ENCODE data around the gene TAMM41.
"Not testable (repeated sequence)": the region's sequence is repeated elsewhere in the genome, so short reads cannot be mapped to it uniquely, and the experiment has no call there.

TAMM41 gene, protein sequence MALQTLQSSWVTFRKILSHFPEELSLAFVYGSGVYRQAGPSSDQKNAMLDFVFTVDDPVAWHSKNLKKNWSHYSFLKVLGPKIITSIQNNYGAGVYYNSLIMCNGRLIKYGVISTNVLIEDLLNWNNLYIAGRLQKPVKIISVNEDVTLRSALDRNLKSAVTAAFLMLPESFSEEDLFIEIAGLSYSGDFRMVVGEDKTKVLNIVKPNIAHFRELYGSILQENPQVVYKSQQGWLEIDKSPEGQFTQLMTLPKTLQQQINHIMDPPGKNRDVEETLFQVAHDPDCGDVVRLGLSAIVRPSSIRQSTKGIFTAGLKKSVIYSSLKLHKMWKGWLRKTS

DNA sequence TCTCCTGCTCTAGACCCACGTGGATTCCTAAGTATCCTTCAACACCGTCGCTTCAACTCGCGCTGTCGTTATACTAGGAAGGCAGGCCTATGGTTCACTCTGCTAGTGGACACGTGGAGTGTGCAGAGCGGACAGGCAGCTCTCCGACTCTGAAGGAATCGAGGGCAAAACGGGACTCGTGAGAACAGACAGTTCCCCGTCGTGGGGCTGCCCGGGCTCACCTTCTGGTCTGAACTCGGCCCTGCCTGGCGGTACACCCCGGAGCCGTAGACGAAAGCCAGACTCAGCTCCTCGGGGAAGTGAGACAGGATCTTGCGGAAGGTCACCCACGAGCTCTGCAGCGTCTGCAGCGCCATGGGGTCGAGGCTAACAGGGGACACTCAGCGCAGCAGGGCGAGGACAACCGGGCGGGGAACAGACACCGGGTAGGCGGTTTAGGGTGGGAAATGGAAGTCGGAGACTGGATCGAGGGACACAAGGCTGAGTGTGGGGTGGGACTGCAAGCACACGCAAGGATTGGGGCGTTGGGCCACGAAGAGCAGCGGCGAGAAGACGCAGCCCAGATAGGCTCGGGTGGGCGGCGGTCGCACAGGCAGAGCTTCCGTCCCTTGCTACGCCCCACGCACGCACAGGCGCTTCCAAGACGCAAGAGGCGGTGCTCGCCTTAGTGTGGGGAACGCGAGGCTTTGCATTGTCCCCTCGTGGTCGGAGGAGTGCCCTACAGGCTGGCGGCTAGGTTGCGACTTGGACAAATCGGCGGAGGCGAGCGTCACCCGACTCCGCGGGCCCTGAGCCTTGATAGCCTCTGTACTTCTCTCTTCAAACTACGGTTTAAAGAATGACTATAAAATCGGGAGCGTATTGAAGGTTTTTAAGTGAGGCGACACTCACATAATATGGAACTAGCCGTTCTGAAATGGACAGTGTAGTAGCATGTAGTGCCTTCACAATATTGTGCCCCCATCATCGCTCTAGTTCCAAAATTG lies at the start of gene TAMM41:
TSS of gene TAMM41 (minus strand) at position 605 of the 986 bp plus-strand sequence. CDS start at position 356, 249 bp downstream.
- DNase-seq = peak; percentile 77

DNA sequence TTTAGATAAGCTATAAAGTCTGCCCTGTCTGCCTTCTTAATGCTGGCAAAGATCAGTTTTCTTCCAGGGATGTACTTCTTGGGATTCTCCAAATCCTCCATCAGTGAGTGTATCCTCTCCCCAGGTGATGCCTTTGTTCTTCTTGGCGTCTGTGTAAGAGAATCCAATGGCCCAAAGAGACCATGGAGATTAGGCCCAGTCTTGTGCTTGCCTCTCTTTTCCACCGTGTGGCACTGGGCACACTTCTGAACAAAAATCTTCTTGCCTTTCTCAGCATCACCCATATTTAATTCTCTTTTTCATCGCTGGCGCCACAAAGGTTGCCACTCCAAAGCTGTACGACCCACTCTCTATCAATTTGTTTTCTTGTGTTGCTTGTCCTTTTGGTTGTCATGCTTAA lies 32.2 kb upstream of the TAMM41 start:
- no peak for DNase-seq

DNA sequence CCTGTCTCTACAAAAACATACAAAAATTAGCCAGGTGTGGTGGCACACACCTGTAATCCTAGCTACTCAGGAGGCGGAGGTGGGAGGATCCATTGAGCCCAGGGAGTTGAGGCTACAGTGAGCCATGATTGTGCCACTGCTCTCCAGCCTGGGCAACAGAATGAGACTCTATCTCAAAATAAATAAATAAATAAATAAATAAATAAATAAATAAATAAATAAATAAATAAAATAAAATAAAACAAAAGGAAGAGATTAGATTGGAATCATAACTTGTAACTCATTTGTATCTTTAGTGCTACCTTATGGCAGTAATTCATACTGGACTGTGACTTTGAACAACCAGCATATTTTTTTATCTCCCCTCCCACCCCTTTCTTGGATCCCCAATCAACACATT lies 28.0 kb upstream of the TAMM41 start:
- not testable (repeated sequence) for DNase-seq

DNA sequence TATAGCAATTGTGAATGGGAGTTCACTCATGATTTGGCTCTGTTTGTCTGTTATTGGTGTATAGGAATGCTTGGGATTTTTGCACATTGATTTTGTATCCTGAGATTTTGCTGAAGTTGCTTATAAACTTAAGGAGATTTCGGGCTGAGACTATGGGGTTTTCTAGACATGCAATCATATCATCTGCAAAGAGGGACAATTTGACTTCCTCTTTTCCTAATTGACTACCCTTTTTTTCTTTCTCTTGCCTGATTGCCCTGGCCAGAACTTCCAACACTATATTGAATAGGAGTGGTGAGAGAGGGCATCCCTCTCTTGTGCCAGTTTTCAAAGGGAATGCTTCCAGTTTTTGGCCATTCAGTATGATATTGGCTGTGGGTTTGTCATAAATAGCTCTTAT lies 17.1 kb upstream of the TAMM41 start:
- not testable (repeated sequence) for DNase-seq

DNA sequence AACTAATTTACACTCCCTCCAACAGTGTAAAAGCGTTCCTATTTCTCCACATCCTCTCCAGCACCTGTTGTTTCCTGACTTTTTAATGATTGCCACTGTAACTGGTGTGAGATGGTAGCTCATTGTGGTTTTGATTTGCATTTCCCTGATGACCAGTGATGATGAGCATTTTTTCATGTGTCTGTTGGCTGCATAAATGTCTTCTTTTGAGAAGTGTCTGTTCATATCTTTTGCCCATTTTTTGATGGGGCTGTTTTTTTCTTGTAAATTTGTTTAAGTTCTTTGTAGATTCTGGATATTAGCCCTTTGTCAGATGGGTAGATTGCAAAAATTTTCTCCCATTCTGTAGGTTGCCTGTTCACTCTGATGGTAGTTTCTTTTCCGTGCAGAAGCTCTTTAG lies 15.9 kb upstream of the TAMM41 start:
- DNase-seq = not testable (repeated sequence)

DNA sequence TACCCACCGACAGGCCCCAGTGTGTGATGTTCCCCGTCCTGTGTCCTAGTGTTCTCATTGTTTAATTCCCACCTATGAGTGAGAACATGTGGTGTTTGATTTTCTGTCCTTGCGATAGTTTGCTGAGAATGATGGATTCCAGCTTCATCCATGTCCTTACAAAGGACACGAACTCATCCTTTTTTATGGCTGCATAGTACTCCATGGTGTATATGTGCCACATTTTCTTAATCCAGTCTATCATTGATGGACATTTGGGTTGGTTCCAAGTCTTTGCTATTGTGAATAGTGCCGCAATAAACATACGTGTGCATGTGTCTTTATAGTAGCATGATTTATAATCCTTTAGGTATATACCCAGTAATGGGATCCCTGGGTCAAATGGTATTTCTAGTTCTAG lies 15.5 kb upstream of the TAMM41 start:
- DNase-seq = not testable (repeated sequence)

DNA sequence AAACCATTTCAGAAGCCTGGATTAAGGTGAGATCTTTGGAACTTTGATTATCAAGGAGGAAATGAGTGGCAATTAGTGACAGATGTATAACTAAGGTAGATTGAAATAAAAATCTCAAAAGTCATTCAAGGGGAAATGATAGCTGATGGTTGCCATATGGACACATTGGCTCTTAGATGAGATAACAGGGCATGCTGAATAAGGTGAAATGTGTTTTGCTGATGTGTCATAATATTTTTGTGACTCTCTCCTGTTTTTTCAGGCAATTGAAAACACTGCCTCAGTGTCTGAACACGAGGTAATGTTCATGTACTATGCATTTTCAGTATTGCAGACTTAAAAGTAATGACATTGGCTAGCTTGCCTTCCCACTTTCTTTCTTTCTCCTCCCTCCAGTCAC lies 13.5 kb upstream of the TAMM41 start:
- not testable (repeated sequence) for DNase-seq

DNA sequence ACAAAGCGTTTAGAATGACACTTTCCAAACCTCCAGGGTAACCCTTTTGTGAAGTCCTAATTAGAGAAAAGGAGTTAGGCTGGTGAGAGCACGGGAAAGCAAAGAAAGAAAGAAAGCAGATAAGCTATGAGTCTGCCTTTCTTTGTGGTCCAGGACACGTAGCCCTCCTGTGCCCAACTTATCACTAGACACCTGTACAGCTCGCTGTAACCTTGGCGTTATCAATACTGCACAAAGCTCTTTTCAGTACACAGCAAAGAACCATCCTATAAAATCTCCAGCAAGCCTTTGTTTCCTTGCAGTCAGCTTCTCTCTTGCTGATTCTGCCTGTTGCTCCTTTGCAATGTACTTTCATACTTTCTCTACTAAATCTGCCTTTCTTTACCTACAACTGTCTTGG lies 6.8 kb upstream of the TAMM41 start:
- DNase-seq = no peak

DNA sequence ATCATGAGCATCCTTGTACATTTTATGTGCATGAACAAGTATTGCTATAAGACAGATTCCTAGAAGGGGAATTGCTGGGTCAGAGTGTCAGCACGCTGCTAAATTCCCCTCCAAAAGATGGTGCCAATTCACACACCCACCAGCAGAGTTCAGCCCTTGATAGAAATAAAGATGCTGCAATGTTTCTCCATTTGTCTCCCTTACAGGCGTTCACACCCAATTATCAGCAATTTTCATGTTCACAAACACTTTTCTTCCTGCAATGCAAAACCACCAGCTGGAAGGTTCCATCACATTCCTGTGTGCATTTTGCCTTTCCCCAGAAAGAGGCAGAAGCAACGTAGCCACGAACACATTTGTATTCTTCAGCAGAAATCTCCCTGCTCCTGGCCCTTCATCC lies 3.3 kb upstream of the TAMM41 start:
- DNase-seq = no peak

DNA sequence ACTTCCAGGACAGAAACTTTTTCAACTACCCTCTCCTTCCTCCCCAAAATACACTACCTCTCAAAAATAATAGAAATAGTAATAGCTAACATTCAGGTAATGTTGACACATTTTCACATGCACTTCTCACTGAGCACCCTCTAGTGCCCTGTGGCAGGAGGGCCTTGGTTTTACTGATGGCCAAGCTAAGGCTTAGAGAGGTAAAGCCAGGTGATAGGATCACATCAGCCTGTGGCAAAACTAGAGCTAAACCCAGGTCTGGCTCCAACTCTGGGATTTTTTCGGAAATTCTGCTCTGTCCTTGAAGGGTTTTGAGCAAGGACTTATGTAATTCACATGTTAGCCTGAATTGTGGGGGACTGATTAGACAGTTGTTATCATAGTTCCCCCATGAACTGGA lies 922 bp upstream of the TAMM41 start:
- DNase-seq = no peak

DNA sequence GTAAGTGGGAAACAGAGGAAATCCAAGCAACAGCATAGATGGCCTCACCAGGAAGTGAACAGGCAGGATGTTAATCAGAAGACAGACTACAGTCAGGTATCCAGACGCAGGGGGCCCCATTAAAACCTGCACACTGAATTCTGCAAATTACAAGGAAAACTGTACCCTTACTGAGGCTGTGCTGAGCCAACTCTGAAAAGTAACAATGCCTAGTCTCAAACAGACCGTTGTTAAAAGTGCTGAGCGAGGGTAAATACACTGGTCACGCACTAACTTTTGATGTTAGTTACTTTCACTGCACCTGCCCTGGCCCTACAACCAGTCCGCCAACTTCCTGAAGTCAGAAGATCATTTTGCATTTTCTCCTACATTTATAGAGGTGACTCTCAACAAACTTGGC lies 1.0 kb downstream of the TAMM41 start:
- peak; percentile 3 for DNase-seq

DNA sequence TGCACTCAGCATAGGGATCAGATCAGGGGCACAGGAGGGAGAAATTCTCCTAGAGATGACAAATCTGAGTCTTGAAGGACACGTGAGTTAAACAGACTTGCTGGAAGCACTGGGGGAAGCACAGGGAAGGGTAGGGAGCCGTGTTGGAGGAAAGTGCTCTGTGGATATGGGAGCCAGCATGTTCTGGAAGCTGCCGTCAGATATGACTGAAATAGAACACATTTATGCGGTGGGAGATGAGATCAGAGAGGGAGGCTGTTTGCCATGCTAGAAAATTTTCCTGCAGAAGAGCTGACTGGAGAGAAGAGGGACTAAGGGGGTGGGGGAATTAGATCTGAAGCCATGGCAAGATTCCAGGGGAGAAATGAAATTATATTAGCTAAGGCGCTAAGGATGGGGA lies 1.8 kb downstream of the TAMM41 start:
- DNase-seq = no peak

DNA sequence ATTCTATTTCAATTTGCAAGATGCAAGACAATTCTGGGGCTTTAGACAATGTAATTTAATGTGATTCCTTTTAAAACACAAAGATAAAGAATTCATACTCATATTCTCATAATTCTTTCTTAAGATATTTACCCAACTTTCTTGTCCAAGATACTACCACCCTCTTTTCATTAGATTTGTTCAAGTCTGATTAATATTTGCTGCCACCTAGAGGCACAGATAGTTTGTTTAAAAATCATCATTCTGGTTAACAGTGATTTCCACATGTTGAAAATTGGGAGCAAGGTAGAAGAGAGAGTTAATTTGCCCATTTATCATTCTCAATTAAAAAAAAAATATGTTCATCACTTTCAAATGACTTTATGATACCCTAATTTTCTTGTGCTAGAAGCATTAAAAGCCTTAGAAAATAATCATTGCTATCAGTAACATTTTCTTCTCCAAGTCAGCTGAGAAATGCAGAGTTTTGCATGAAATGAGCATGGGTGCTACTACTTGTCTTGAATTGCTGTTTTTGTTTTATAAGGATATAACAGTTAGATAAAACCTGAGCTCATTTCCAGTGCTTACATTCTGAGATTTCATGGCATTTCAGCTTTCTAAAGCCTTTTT lies 11.6 kb downstream of the TAMM41 start:
- DNase-seq = no peak

DNA sequence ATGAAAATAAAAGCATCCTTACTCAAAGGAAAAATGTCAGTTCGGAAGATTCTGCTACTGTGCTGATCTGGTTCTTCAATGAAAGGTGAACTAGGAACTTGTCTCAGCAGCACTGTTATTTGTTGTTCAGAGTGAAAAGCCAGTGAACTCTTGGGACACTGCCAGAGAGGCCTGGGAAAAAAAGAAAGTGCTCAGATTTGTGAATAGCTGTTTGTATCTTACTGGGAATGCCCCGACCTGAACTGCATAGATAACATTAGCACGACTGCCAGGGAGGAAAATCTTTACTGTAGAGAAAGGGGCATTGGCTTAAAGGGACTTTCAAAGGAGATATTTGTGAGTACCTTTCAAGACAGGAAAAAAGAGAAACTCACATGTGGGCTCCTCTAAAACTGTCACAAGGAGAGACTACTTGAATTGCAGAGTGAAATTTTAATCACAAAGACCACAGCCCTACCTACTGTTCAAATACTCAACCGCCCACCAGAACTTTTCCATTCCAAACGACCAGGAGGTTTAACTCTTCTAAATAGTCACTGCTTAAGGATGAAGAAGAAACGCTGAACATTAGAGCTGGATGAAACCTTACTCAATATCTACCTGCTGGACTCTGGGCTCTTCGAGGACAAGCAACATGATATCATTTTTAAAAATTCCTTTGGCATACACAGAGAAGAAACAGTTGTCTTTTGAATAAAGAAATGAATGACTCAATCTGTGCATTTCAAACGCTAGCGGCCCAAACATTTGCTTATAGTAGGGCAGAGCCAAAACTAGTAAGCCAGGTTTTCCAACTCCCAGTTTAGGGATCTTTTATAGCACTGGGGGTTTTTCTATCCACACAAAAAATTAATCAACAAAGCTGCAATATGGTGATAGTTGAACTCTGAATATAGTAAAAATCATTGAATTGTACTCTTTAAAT lies 13.4 kb downstream of the TAMM41 start:
- no peak for DNase-seq

DNA sequence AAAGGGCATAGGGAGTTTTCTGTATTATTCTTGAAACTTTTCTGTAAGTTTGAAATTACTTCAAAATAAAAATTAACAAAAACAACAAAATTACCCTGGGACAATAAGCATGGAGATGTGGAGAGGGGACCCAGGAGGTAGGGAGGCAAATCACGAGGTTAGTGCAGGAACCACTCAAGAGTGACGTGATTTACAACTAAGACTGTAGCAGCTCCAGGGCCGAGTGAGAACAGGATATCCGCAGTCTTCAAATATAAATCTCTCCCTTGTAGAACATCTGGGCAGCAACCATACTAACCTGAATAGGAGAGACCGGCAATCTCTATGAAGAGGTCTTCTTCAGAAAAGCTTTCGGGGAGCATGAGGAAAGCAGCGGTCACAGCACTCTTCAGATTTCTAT lies 17.3 kb downstream of the TAMM41 start:
- no peak for DNase-seq

DNA sequence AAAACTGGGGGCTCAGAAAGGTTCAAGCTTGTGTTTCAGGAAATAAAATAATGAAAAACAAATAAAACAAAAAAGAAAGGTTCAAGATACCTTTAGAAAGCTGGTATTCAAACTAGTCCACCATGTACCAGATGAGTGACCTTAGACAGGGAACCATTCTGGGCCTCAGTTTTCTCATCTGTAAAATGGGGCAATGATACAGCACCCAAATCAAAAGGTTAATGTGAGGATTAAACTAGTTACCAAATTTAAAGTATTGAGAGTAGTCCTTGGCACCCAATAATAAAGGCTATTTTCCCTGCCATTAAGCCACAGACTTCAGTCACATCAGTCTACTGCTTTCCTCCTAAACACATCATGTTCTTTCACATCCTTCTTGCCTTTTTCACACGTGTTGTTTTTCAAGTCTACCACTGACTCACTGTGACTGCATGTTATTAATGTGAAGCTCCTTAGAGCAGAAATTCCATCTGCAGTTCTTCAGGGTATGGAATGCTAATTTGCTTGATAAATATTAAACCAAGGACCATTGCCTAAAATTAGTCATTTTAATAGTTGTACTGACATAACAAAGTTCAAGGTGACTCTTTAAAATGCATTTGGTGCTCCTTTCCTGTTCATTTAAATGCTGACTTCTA lies 19.9 kb downstream of the TAMM41 start:
- no peak for DNase-seq

DNA sequence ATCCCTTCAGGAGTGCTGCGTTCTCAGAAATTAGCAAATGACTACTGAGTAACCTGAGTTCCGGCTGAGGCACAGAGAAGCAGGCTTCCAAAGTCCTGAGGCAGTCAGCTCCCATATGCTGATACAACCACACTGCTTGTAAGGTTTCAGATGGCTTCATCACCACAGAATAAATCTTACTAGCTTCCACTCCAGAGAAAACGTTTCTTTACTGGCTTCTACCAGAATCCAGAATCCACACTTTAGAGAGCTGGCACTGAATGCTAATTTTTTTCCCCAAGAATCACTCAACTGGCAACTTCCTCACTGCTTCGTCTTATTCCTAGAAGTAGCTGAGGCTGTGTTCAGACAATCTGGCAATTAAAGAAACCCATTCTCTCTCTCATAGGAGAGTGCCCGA lies 21.4 kb downstream of the TAMM41 start:
- no peak for DNase-seq

DNA sequence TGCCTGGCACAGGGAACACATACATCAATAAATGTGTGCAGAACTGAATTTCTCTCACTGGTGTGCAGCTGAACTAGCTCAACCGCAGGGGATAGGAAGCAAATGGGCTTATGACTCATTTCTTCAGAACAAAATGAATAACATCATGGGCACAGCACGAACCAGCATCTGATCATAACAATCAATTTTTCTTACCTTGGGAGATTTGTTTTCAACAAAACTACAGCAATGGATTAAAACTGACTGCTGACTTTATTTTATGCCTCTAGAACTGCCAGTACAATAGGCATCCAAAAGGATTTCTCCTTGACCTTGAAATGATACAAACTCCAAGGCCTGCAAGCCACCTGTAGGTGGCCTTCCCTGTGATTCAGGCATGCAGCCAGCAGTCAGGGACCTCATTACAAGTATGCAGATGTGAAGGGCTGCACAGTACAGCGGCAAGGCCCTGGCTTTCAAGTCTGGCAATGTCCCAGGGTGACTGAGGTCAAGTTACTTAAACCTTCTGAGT lies 26.1 kb downstream of the TAMM41 start:
- no peak for DNase-seq

DNA sequence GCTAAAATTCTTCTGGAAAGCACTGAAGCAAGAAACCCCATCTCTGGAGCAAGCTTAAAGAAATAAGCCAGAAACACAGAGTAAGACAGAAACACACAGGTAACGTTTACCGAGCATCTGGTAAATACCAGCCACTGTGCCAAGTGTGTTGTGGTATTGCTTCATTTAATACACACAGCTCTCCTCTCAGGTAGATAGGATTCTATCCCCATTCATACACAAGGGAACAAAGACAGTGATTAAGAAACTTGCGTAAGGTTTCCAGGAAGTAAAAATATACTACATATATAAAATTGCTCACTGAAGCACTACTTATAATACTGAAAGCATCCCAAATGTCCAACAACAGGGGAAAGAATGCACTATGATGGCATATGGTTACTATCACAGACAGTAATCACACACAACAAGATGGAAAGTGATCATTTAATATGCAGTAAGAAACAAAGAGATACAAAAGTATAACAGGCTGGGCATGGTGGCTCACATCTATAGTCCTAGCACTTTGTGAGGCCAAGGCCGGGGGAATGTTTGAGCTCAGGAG lies 27.5 kb downstream of the TAMM41 start:
- no peak for DNase-seq

DNA sequence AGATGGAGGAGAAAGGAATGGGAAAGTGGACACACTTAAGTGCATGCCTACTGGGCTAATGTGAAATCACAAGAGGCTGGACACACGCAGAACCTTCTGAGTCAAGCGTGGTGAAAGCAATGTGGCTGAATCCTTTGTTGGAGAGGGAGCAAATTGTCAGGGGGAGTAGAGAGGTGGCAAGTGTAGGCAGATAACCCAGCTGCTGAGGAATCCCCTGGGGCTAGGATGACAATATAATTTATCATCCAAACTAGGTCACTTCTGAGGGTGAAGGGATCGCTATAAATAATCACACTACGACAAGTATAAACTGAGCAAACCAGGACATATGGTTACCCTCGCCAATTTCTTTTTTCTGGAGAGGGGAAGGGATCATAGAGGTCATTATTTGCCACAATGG lies 28.7 kb downstream of the TAMM41 start:
- no peak for DNase-seq

DNA sequence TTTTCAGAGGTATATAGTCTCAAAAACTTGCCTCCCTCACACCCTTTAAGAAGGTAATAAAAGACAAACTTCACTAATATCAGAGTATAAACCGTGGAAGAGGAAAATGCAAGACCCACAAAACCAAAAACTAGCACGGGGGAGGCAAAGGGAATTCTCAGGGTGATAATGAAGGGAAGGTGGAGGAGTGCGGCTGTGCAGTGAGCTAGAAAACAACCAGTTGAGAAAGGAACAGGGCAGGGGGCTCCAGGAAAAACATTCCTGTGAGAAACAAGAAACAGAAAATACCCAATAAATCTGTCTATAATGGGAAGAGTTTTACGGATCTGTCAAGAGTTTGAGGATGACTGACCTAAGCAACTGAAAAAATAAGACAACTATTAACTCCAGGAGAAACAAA lies 31.6 kb downstream of the TAMM41 start:
- no peak for DNase-seq

Measured in GF-D8 (cell line).